22Rv1 (cell line): ENCODE data around the gene OR2V1.
"Not testable (repeated sequence)": the region's sequence is repeated elsewhere in the genome, so short reads cannot be mapped to it uniquely, and the experiment has no call there.

Experiments used
- H3K27ac ChIP-seq: fragments of 450-650 bp; 2 replicates; pipeline ENCODE4 v1.5.1; 2017
- ZFX ChIP-seq: fragments of 450-650 bp; IDR thresholded peaks from 2 replicates; pipeline ENCODE4 v1.6.1; 2017; ENCODE audit warnings: antibody characterized with exemption, borderline replicate concordance
- TF ChIP-seq, protein P1 (sequence below): fragments of 450-650 bp; IDR thresholded peaks from 2 replicates; pipeline ENCODE4 v1.5.1; 2017; ENCODE audit warnings: mild to moderate bottlenecking

The OR2V1 gene

DNA sequence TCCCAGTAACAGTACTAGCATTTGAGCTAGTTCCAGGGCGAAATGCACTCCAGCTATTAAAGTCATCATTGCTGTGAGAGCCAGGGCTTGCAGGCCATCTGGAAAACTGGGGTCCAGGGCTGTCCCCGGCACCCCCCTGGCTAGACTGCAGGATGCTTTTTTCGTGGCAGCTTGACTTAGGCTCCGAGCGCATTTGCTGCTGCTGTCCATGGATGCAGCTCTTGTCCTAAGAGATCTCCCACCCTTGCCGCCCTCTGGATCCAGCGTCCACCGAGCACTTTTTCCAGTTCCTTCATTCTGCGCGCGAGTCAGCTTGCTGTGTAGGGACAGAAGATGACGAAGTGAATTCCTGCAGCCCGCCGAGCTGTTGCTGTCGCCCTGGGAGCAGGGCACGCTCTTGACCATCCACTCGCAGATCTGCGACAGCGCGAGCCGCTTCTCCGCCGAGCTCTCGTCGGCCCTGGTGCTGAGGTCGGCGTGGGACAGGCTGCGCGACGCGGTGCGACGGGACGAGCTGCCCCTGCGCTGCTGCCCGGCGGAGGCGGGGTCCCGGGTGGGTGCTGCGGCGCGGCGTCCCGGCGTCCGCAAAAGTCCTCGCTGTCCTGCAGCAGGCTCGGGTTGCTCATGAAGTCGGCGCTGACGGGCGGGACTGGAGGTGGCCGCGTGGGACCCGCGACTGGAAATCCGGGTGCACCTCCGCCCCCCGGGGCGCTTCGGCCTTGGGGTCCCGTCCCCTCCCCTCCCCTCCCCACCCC lies 30.7 kb downstream of the OR2V1 start:
- H3K27ac ChIP-seq, result no peak overlapping the region
- TF ChIP-seq, protein P1, sequence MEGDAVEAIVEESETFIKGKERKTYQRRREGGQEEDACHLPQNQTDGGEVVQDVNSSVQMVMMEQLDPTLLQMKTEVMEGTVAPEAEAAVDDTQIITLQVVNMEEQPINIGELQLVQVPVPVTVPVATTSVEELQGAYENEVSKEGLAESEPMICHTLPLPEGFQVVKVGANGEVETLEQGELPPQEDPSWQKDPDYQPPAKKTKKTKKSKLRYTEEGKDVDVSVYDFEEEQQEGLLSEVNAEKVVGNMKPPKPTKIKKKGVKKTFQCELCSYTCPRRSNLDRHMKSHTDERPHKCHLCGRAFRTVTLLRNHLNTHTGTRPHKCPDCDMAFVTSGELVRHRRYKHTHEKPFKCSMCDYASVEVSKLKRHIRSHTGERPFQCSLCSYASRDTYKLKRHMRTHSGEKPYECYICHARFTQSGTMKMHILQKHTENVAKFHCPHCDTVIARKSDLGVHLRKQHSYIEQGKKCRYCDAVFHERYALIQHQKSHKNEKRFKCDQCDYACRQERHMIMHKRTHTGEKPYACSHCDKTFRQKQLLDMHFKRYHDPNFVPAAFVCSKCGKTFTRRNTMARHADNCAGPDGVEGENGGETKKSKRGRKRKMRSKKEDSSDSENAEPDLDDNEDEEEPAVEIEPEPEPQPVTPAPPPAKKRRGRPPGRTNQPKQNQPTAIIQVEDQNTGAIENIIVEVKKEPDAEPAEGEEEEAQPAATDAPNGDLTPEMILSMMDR, result no peak
- no peak for TF ChIP-seq ZFX

DNA sequence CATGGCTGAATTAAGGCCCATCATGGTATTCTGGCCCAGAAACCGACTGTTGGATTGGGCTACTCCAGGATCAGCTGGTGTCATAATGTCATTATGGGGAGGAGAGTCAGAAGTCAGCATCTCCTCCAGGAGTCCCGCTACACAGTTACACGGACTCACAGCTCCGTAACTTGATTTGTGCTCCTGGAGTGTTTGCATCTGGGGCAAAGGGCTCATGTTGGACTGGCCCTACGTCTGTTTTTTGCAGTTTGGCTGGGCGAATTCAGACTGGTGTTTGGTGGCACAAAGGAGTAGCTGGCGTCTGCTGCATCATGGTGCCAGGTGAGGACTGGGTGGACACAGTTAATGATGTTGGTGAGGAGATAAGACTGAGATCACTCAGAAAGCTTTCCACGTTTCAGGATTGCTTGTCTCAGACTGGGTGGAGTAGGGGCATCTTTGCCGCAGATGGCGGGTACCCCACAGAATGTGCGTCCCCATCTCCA lies 31.3 kb downstream of the OR2V1 start:
- TF ChIP-seq ZFX, result no peak
- TF ChIP-seq, protein P1, result no peak
- H3K27ac ChIP-seq, result peak overlapping the region; percentile 52

DNA sequence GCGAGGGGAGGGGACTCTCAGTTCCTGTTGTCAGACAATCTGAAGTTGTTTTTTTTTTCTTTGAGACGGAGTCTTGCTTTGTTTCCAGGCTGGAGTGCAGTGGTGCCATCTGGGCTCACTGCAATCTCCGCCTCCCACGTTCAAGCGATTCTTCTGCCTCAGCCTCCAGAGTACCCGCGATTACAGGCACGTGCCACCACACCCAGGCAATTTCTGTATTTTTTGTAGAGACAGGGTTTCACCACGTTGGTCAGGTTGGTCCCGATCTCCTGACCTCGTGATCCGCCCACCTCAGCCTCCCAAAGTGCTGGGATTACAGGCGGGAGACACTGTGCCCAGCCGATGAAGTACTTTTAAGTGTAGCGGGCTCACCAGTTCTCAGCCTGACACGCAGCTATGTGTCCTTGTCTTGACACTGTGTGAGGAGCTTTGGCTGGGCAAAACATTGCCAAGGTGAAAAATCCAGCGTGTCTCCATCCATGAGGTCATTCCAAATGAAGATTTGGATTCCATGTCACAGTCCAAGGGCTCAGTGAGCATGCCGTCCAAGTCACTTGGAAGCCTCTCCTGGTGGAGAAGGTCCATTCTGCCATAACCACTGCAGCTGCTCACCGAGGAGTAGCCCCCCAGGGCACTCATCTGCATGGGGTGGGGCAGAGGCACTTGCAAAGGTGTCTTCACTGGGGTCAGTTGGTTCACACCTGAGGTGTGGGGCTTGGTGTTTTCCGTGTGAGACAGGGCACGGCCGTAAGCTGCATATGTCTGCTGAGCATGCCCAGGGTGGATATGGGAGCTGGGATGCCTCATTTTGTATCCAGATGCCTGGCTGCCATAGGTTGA lies 32.0 kb downstream of the OR2V1 start:
- TF ChIP-seq ZFX, result no peak
- TF ChIP-seq, protein P1, result no peak
- peak overlapping the region; percentile 52 for H3K27ac ChIP-seq

DNA sequence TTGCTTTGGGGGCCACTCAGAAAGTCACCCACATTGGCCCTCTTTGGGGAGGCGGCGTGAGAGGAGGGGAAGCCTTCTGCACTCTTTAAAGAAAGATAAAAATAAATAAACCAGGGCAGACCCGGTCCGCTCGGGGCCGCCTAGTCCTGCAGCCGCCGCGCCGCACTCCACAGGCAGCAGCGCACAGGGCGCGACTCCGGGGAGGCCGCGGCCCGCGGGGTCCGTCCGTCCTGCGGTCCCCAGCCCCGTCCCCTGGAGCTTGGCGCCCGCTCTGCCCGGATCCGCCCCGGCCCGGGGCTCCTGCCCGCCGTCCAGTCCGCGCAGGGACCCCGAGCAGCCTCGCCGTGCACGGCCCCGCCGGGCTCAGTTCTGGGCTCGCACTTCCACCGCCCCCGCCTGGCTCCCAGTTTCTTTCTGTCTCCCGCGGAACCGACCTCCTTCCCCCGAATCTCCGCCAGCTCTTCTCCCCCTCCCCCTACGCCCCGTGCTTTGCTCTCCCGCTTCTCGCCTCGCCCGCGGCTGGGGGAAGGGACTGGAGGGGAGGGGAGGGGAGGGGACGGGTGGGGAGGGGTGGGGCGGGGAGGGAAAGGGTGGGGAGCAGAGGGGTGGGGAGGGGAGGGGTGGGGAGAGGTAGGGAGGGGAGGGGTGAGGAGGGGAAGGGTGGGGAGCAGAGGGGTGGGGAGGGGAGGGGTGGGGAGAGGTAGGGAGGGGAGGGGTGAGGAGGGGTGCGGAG lies 33.0 kb downstream of the OR2V1 start:
- not testable (repeated sequence) for H3K27ac ChIP-seq

DNA sequence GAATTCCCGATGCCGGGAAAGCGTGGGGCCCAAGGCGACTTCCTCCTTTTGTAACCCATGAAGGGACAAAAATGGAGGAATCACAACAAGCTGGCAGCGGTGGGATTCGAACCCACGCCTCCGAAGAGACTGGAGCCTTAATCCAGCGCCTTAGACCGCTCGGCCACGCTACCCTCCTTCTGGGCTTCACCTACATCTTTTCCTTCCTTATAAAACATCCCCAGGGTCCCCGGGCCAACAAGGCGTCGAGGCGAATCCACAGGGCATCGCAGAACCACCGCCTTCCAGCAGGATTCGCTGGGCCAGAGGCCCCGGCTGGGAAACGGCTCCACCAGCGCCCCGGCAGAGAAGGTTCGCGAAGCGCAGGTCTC lies 33.6 kb downstream of the OR2V1 start:
- H3K27ac ChIP-seq, result not testable (repeated sequence)

DNA sequence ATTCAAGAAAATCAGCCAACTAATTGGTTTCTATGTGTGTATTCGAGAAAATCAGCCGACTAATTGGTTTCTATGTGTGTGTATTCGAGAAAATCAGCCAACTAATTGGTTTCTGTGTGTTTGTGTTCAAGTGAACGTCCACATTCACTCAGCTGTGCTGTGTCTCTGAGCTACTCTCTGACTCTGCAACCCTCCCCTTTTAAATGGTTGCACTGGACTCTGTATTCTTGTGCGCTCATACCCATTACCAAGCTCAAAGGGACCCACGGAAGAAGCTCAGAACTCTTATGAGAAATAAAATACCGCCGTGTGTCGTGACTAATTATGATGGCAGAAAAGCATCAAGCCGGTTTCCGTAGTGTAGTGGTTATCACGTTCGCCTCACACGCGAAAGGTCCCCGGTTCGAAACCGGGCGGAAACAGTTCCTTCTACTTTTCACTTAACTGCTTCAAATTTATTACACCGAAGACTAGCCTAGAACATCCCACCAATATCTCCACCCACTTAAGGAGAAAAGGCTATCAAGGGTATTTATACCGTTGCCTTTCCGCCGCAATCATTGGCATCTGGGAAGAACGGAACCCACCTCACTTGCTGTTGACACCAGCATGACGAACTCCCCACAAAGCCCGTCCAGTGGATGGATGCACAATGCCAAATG lies 34.1 kb downstream of the OR2V1 start:
- not testable (repeated sequence) for H3K27ac ChIP-seq

DNA sequence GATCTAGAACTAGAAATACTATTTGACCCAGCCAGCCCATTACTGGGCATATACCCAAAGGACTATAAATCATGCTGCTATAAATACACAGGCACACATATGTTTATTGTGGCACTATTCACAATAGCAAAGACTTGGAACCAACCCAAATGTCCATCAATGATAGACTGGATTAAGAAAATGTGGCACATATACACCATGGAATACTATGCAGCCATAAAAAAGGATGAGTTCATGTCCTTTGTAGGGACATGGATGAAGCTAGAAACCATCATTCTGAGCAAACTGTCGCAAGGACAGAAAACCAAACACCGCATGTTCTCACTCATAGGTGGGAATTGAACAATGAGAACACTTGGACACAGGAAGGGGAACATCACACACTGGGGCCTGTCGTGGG lies 35.8 kb downstream of the OR2V1 start:
- H3K27ac ChIP-seq, result not testable (repeated sequence)

DNA sequence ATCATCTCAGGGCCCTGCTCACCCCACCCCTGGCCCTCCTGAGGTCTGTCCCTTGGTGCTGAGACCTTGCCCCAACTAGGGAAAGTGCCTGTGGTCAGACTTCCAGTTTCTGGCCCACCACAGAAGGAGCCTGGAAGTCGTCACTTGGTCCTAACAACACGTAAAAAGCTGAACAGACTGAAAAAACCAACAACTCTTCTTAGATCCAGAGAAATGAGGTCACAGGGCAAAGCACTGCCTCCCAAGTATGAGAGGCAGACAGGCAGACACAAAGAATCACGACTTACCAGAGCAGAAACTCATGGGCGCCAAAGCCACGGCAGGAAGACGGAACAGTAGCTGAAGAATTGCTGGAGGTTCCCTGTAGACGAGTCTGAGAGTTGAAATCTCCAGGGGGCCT lies 38.5 kb downstream of the OR2V1 start:
- no peak overlapping the region for H3K27ac ChIP-seq
- TF ChIP-seq ZFX, result no peak
- TF ChIP-seq, protein P1, result no peak

DNA sequence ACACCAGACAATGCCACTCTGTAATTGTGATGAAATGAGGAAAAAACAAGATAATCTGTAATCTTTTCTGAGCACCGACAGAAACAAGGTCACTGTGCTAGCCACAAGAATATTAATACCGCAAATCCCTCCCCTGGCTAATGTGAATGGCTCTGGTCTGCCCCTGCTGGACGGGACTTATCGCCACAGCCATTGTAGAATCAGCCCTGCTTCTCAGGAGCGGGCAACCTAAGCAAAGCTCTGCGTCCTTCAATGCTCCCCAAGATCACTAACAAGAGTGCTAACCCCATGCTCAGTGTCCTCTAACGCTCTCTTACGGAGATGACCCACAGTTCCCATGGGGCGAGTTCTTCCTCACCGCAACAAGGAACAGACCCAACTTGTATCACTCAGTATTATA lies 42.7 kb downstream of the OR2V1 start:
- TF ChIP-seq, protein P1, result peak; percentile 61
- TF ChIP-seq ZFX, result no peak
- H3K27ac ChIP-seq, result no peak overlapping the region
